SK-N-SH treated with all-trans-retinoic acid at 6 μM for 48 hours (cell line): ENCODE measurements around the gene TENT4B.
A peak's percentile ranks its signal among the peaks of the same experiment; 100 is the strongest.

Experiments
- ATAC-seq: fragments of 200-7000 bp; cut with Tn5 transposase; 3 replicates; pipeline ENCODE4 v1.9.1; 2020; ENCODE audit warnings: mild to moderate bottlenecking, moderate library complexity
- ARNTL ChIP-seq: fragments of 450-650 bp; formaldehyde crosslinking; IDR thresholded peaks from 2 replicates; pipeline ENCODE4 v1.5.0; 2020; ENCODE audit warnings: low read depth, mild to moderate bottlenecking, moderate library complexity, borderline replicate concordance
- CREB5 ChIP-seq: fragments of 250-450 bp; sonication (Bioruptor Pico); IDR thresholded peaks from 2 replicates; pipeline ENCODE4 v1.5.1; 2020; ENCODE audit warnings: low read depth, mild to moderate bottlenecking, moderate library complexity
- CSDC2 ChIP-seq: fragments of 250-450 bp; sonication (Bioruptor Pico); IDR thresholded peaks from 2 replicates; pipeline ENCODE4 v1.5.0; 2020; ENCODE audit warnings: mild to moderate bottlenecking, moderate library complexity
- CSRNP3 ChIP-seq: fragments of 250-450 bp; sonication (Bioruptor Pico); IDR thresholded peaks from 2 replicates; pipeline ENCODE4 v1.5.1; 2021; ENCODE audit warnings: mild to moderate bottlenecking, moderate library complexity
- GLIS3 ChIP-seq: fragments of 250-450 bp; sonication (Bioruptor Pico); IDR thresholded peaks from 2 replicates; pipeline ENCODE4 v1.5.0; 2020; ENCODE audit warnings: mild to moderate bottlenecking, moderate library complexity
- ISL1 ChIP-seq: fragments of 250-450 bp; sonication (Bioruptor Pico); IDR thresholded peaks from 2 replicates; pipeline ENCODE4 v2.1.2; 2022; ENCODE audit warnings: mild to moderate bottlenecking, moderate library complexity
- OSR1 ChIP-seq: fragments of 250-450 bp; sonication (Bioruptor Pico); IDR thresholded peaks from 2 replicates; pipeline ENCODE4 v1.8.0; 2022; ENCODE audit warnings: moderate library complexity, mild to moderate bottlenecking, inconsistent platforms
- PATZ1 ChIP-seq: fragments of 250-450 bp; sonication (Bioruptor Pico); IDR thresholded peaks from 2 replicates; pipeline ENCODE4 v1.8.0; 2020; ENCODE audit warnings: mild to moderate bottlenecking, moderate library complexity, borderline replicate concordance
- POU6F1 ChIP-seq: fragments of 250-450 bp; sonication (Bioruptor Pico); IDR thresholded peaks from 2 replicates; pipeline ENCODE4 v1.8.0; 2021; ENCODE audit warnings: low read depth, mild to moderate bottlenecking, moderate library complexity, borderline replicate concordance
- PPARA ChIP-seq: fragments of 250-450 bp; sonication (Bioruptor Pico); IDR thresholded peaks from 2 replicates; pipeline ENCODE4 v1.5.0; 2020; ENCODE audit warnings: mild to moderate bottlenecking, borderline replicate concordance
- RARB ChIP-seq: fragments of 250-450 bp; sonication (Bioruptor Pico); IDR thresholded peaks from 2 replicates; pipeline ENCODE4 v1.8.0; 2021; ENCODE audit warnings: mild to moderate bottlenecking, moderate library complexity
- SNAI2 ChIP-seq: fragments of 250-450 bp; sonication (Bioruptor Pico); IDR thresholded peaks from 2 replicates; pipeline ENCODE4 v1.5.0; 2020; ENCODE audit warnings: mild to moderate bottlenecking, moderate library complexity
- TCF4 ChIP-seq: fragments of 250-450 bp; sonication (Bioruptor Pico); IDR thresholded peaks from 2 replicates; pipeline ENCODE4 v1.8.0; 2021; ENCODE audit warnings: mild to moderate bottlenecking, moderate library complexity, borderline replicate concordance
- TSHZ2 ChIP-seq: fragments of 250-450 bp; sonication (Bioruptor Pico); IDR thresholded peaks from 2 replicates; pipeline ENCODE4 v1.5.0; 2020; ENCODE audit warnings: mild to moderate bottlenecking, moderate library complexity
- ZC3H10 ChIP-seq: fragments of 250-450 bp; sonication (Bioruptor Pico); IDR thresholded peaks from 2 replicates; pipeline ENCODE4 v1.5.1; 2021; ENCODE audit warnings: mild to moderate bottlenecking, moderate library complexity
- ZFP3 ChIP-seq: fragments of 250-450 bp; sonication (Bioruptor Pico); IDR thresholded peaks from 2 replicates; pipeline ENCODE4 v1.5.0; 2020; ENCODE audit warnings: mild to moderate bottlenecking, moderate library complexity
- ZFP30 ChIP-seq: fragments of 450-650 bp; formaldehyde crosslinking; IDR thresholded peaks from 2 replicates; pipeline ENCODE4 v1.5.0; 2022; ENCODE audit warnings: mild to moderate bottlenecking, moderate library complexity
- ZNF70 ChIP-seq: fragments of 450-650 bp; formaldehyde crosslinking; IDR thresholded peaks from 2 replicates; pipeline ENCODE4 v1.5.0; 2020; ENCODE audit warnings: mild to moderate bottlenecking, moderate library complexity
- ZNF8 ChIP-seq: fragments of 450-650 bp; formaldehyde crosslinking; IDR thresholded peaks from 2 replicates; pipeline ENCODE4 v1.5.0; 2020; ENCODE audit warnings: mild to moderate bottlenecking, moderate library complexity

TENT4B gene

GRCh38 chr16:50161950-50162349 is 8.8 kb downstream of the TENT4B start (continued):
- TF ChIP-seq ZFP30 (CRISPR knock-in tag) (no peak), ZC3H10 (CRISPR knock-in tag) (no peak)

GRCh38 chr16:50165473-50165872 is 12.4 kb downstream of the TENT4B start:
- TF ChIP-seq ZFP30 (CRISPR knock-in tag) (no peak), ZNF8 (CRISPR knock-in tag) (no peak)
- TF ChIP-seq, all 23 proteins: peak for 0
- no peak for ATAC-seq

- peak; percentile 80 for ATAC-seq
- TF ChIP-seq ZFP3 (CRISPR knock-in tag) (no peak), TCF4 (CRISPR knock-in tag) (no peak), RARB (CRISPR knock-in tag) (no peak), TSHZ2 (CRISPR knock-in tag) (no peak), CREB5 (CRISPR knock-in tag) (no peak), ISL1 (CRISPR knock-in tag) (no peak), OSR1 (no peak), PPARA (CRISPR knock-in tag) (no peak), ARNTL (CRISPR knock-in tag) (no peak), ZFP30 (CRISPR knock-in tag) (no peak), GLIS3 (no peak), PATZ1 (CRISPR knock-in tag) (no peak), CSDC2 (CRISPR knock-in tag) (no peak), SNAI2 (CRISPR knock-in tag) (no peak), CSRNP3 (CRISPR knock-in tag) (no peak), ZNF70 (CRISPR knock-in tag) (no peak), ZNF8 (CRISPR knock-in tag) (no peak), POU6F1 (CRISPR knock-in tag) (no peak)
- TF ChIP-seq, all 23 proteins: peak for 0
These were observed 13.7 kb downstream of the TENT4B start for GRCh38 chr16:50166511-50167500.
